Heart left ventricle (tissue), 16 donors: ENCODE data around the gene DUSP28. TPM values are rescaled to one million over a fixed set of nuclear protein-coding genes. Genes with fewer than 3 reads are reported as not detected.
"Not testable (repeated sequence)": the region's sequence is repeated elsewhere in the genome, so short reads cannot be mapped to it uniquely, and the experiment has no call there.

Experiments used
- ATAC-seq, 4 donors: fragments of 200-7000 bp; cut with Tn5 transposase; one replicate each; pipeline ENCODE4 v1.9.1; 2020 to 2022; ENCODE audit warnings: moderate library complexity in 4 of 4, mild to moderate bottlenecking in 3 of 4, moderate number of reproducible peaks in 1 of 4
- DNase-seq, 5 donors: peaks; one replicate each; pipeline ENCODE4 v3.0.0-alpha.2; 2020
- H3K27ac ChIP-seq, 12 donors: fragments of 200-600 bp; sonication (generic) in 4 of 12; one replicate each; pipeline versions ENCODE4 v1.5.0 to v1.8.0; 2016 to 2022; ENCODE audit warnings: mild to moderate bottlenecking in 2 of 12
- H3K27me3 ChIP-seq, 9 donors: fragments of 200-600 bp; sonication (generic) in 2 of 9; one replicate each; pipeline versions ENCODE4 v1.5.1 to v1.8.0; 2016 to 2022; ENCODE audit warnings: mild to moderate bottlenecking in 3 of 9
- H3K36me3 ChIP-seq, 9 donors: fragments of 200-600 bp; sonication (generic) in 2 of 9; one replicate each; pipeline versions ENCODE4 v1.5.0 to v1.8.0; 2018 to 2022; ENCODE audit warnings: mild to moderate bottlenecking in 2 of 9
- H3K4me1 ChIP-seq, 12 donors: fragments of 200-600 bp; sonication (generic) in 4 of 12; one replicate each; pipeline versions ENCODE4 v1.5.0 to v1.8.0; 2016 to 2022; ENCODE audit warnings: mild to moderate bottlenecking in 3 of 12
- H3K4me3 ChIP-seq, 12 donors: fragments of 200-600 bp; sonication (generic) in 4 of 12; one replicate each; pipeline versions ENCODE4 v1.5.0 to v1.8.0; 2017 to 2022; ENCODE audit warnings: mild to moderate bottlenecking in 9 of 12, moderate library complexity in 4 of 12
- H3K9me3 ChIP-seq, 12 donors: fragments of 200-600 bp; sonication (generic) in 4 of 12; one replicate each; pipeline versions ENCODE4 v1.5.0 to v1.8.0; 2016 to 2022; ENCODE audit warnings: mild to moderate bottlenecking in 1 of 12
- CTCF ChIP-seq, 12 donors: fragments of 200-600 bp; sonication (generic) in 4 of 12; IDR thresholded peaks; one replicate each; pipeline versions ENCODE4 v1.5.0 to v1.8.0; 2018 to 2022; ENCODE audit warnings: antibody characterized with exemption in 12 of 12, mild to moderate bottlenecking in 5 of 12
- POLR2A ChIP-seq, 2 donors: fragments of 450-650 bp; IDR thresholded peaks; one replicate each; pipeline ENCODE4 v1.6.1; 2017; ENCODE audit warnings: antibody characterized with exemption in 2 of 2, mild to moderate bottlenecking in 2 of 2, moderate library complexity in 2 of 2
- WGBS, 4 donors: extraction: QIAGEN DNeasy Blood & Tissue Kit in 2 of 4; methylation state at CpG; one replicate each; pipeline versions ENCODE4 v1.1.5 to v1.1.7; 2013 to 2018; 5-methylcytosine and 5-hydroxymethylcytosine counted together
- intact Hi-C, 10 donors: fragments of 100-400 bp; cut with DNase I; formaldehyde crosslinking; loops; one replicate each; pipeline versions ENCODE4 v1.11.1 to v1.14.2; 2022
- polyA plus RNA-seq, 2 donors: library from polyadenylated mRNA; stranded (reverse); fragments of 200-250 nt; gene quantifications; one replicate each; pipeline ENCODE4 v1.2.3, GENCODE V29; 2013
- total RNA-seq, 9 donors: library from RNA; depleted of rRNA in 2 of 9; stranded (reverse); fragments of >200 nt in 2 of 9; fragmentation: NEBNext Ultra II Directional in 3 of 9; extraction: Animal tissue kit (Norgen Biotek cat#: 25700) in 3 of 9; gene quantifications; one replicate each; pipeline versions ENCODE4 v1.1.0 to v1.2.4, GENCODE V29; 2016 to 2023
- donor health status: ischemic (EF 13 %, LVEDD 7.1; RV severe dilation, severe dysfunction).
- donor health status: healthy with polysubstance abuse.
- donor health status: DM: no; HTN: yes; CAD: no.
- donor health status: DM: no; HTN: no; CAD: no.
- donor health status: ischemic (EF 25% LVEDD 6.9; RV normal size, moderate dysfunction).
- donor health status: ischemic (EF 25% LVEDD 5.7; RV mildly dilated, moderate dysfunction).
- donor health status: healthy.
- donor health status: DM: yes; HTN: yes; CAD: no.
- donor health status: ischemic (EF 35%, LVEDD 5.7; RV mildly dilated, moderate dysfunction).
- donor health status: nonischemic (EF 11% LVEDD 7.7; RV severe dilation, severe dysfunction).
- donor health status: DM: yes; HTN: yes; CAD: no.
- donor health status: PGD.
- donor health status: ischemic (EF 29% LVEDD 5.4; RV normal size, mild dysfunction).
- donor health status: nonischemic (EF 23%, LVEDD 6.1; RV moderate dilation, normal function).

DUSP28 gene
- total and polyA plus RNA-seq, 11 donors, result 3.6 to 23.9 (median 13.3) TPM

GRCh38 chr2:240531038-240531437 lies 29.1 kb upstream of the DUSP28 start:
- no peak overlapping the region for H3K27ac ChIP-seq
- intact Hi-C loops, result no loop called here

GRCh38 chr2:240532031-240532775 lies 28.0 kb upstream of the DUSP28 start:
- H3K36me3 ChIP-seq, result peaks cover 0 to 35% (median 5%) of the 10 kb centered on the region in 9 donors
- no peaks in the 10 kb centered on the region for H3K27me3 ChIP-seq
- DNase-seq, result no peak
- 95 to 100% (median 98%) methylated on average over 1 of the region's 1 CpG for WGBS, 4 donors
- H3K4me1 ChIP-seq, result no peaks in the 10 kb centered on the region
- no peak for ATAC-seq
- no peak overlapping the region for H3K27ac ChIP-seq
- H3K9me3 ChIP-seq, result peaks cover 0 to 31% (median 17%) of the 10 kb centered on the region in 12 donors
- H3K4me3 ChIP-seq, result no peak overlapping the region
- TF ChIP-seq POLR2A (IDR thresholded peaks at IDR 0.05), result no peak
- no peak for TF ChIP-seq CTCF (IDR thresholded peaks at IDR 0.05)
- intact Hi-C loops, result no loop called here

More at GRCh38 chr2:240531038-240531437, 29.1 kb upstream of the DUSP28 start:
- H3K4me3 ChIP-seq, result no peak overlapping the region
- 97 to 98% (median 98%) methylated on average over 5 of the region's 5 CpGs for WGBS, 4 donors
- peaks cover 0 to 32% (median 17%) of the 10 kb centered on the region in 12 donors for H3K9me3 ChIP-seq
- peaks cover 0 to 30% (median 0%) of the 10 kb centered on the region in 9 donors for H3K36me3 ChIP-seq
- TF ChIP-seq CTCF (IDR thresholded peaks at IDR 0.05), result no peak
- TF ChIP-seq POLR2A (IDR thresholded peaks at IDR 0.05), result no peak
- no peaks in the 10 kb centered on the region for H3K4me1 ChIP-seq
- H3K27me3 ChIP-seq, result no peaks in the 10 kb centered on the region
- ATAC-seq, result no peak
- no peak for DNase-seq

- Histone ChIP-seq H3K9me3 (peaks cover 0 to 3% (median 0%) of the 10 kb centered on the region in 12 donors), H3K36me3 (peaks cover 0 to 37% (median 25%) of the 10 kb centered on the region in 9 donors), H3K4me1 (no peaks in the 10 kb centered on the region), H3K27ac (no peak overlapping the region), H3K4me3 (no peak overlapping the region), H3K27me3 (no peaks in the 10 kb centered on the region)
- DNase-seq, result no peak
- TF ChIP-seq POLR2A (IDR thresholded peaks at IDR 0.05), result no peak
- ATAC-seq, result no peak
- 95 to 97% (median 97%) methylated on average over 36 to 43 of the region's 43 CpGs for WGBS, 4 donors
- intact Hi-C loops, result no loop called here
Observed at GRCh38 chr2:240538031-240538780, 22.0 kb upstream of the DUSP28 start.

- H3K27me3 ChIP-seq, DNase-seq, H3K4me3 ChIP-seq, intact Hi-C loops, H3K9me3 ChIP-seq, H3K27ac ChIP-seq, ATAC-seq, H3K4me1 ChIP-seq: not testable (repeated sequence)
- peaks cover 0 to 37% (median 25%) of the 10 kb centered on the region in 9 donors for H3K36me3 ChIP-seq
- WGBS, 4 donors, result 97 to 98% (median 97%) methylated on average over 17 of the region's 17 CpGs
Observed at GRCh38 chr2:240539101-240539500, 21.1 kb upstream of the DUSP28 start.

- no peak overlapping the region for H3K4me3 ChIP-seq
- TF ChIP-seq CTCF (IDR thresholded peaks at IDR 0.05), result no peak
- no peak for TF ChIP-seq POLR2A (IDR thresholded peaks at IDR 0.05)
- peaks cover 0 to 36% (median 24%) of the 10 kb centered on the region in 9 donors for H3K36me3 ChIP-seq
- no peak overlapping the region for H3K27ac ChIP-seq
- H3K27me3 ChIP-seq, result no peaks in the 10 kb centered on the region
- no peaks in the 10 kb centered on the region for H3K4me1 ChIP-seq
- no peak for DNase-seq
- H3K9me3 ChIP-seq, result no peaks in the 10 kb centered on the region
- ATAC-seq, result no peak
- intact Hi-C loops, result no loop called here
Observed at GRCh38 chr2:240539906-240540305, 20.3 kb upstream of the DUSP28 start.
